B cell (primary cell): ENCODE measurements around the gene ENO2. TPM values are rescaled to one million over a fixed set of nuclear protein-coding genes. Genes with fewer than 3 reads are reported as not detected.

Experiments used
- ATAC-seq: fragments of 200-7000 bp; cut with Tn5 transposase; one replicate; pipeline ENCODE4 v1.10.0; 2021; ENCODE audit warnings: low read depth, mild to moderate bottlenecking, moderate number of reproducible peaks, moderate library complexity
- CTCF ChIA-PET: fragments of 350-600 bp; sonication (Branson Sonifier 250); formaldehyde crosslinking; loops from one replicate; lab custom pipeline; 2021; ENCODE audit warnings: antibody characterized with exemption, inconsistent platforms; lab: Charles Lee
- POLR2A ChIA-PET: fragments of 350-600 bp; sonication (Branson Sonifier 250); formaldehyde crosslinking; loops from one replicate; lab custom pipeline; 2021; ENCODE audit warnings: antibody characterized with exemption; lab: Charles Lee
- DNase-seq: peaks from one replicate; pipeline ENCODE4 v3.0.0; 2013
- H2AFZ ChIP-seq: 2 replicates; pipeline ENCODE4 v1.6.1; 2012; ENCODE audit warnings: mild to moderate bottlenecking, low read depth, low read length; ENCODE audit not compliant: insufficient read depth, poor library complexity, severe bottlenecking
- H3K27ac ChIP-seq, 2 donors: 1 replicate in 1 of 2; 2 replicates in 1 of 2; pipeline ENCODE4 v1.5.1; 2012 to 2013; ENCODE audit warnings: low read length in 2 of 2, mild to moderate bottlenecking in 2 of 2, moderate library complexity in 1 of 2
- H3K27me3 ChIP-seq, 4 experiments: fragments of 200-600 bp in 1 of 4; sonication (generic) in 1 of 4; replicated peaks in 1 of 4; 1 replicate in 2 of 4; 2 replicates in 2 of 4; pipeline versions ENCODE4 v1.6.1 to v1.7.0; 2013 to 2016; ENCODE audit warnings: low read length in 3 of 4, mild to moderate bottlenecking in 2 of 4, mixed read lengths in 1 of 4, moderate library complexity in 1 of 4; ENCODE audit not compliant: insufficient read depth in 4 of 4, control insufficient read depth in 3 of 4; ENCODE audit errors: control extremely low read depth in 1 of 4
- H3K36me3 ChIP-seq, 2 experiments: replicated peaks in 1 of 2; 1 replicate in 1 of 2; 2 replicates in 1 of 2; pipeline versions ENCODE4 v1.6.1 to v1.7.1; 2013; ENCODE audit warnings: low read length in 1 of 2; ENCODE audit not compliant: insufficient read depth in 2 of 2, control insufficient read depth in 1 of 2; ENCODE audit errors: control extremely low read depth in 1 of 2, extremely low read depth in 1 of 2
- H3K4me1 ChIP-seq, 2 donors: fragments of 200-600 bp in 1 of 2; sonication (generic) in 1 of 2; 1 replicate in 1 of 2; 2 replicates in 1 of 2; pipeline versions ENCODE4 v1.5.1 to v1.6.1; 2013 to 2017; ENCODE audit warnings: low read length in 2 of 2; ENCODE audit not compliant: control insufficient read depth in 2 of 2, insufficient read depth in 2 of 2
- H3K4me2 ChIP-seq: replicated peaks from 2 replicates; pipeline ENCODE3; 2012; ENCODE audit warnings: mild to moderate bottlenecking, low read depth, low read length; ENCODE audit not compliant: poor library complexity, severe bottlenecking
- H3K4me3 ChIP-seq, 5 experiments: fragments of 200-600 bp in 1 of 5; sonication (generic) in 1 of 5; 1 replicate in 3 of 5; 2 replicates in 2 of 5; pipeline versions ENCODE4 v1.5.1 to v1.7.0; 2011 to 2016; ENCODE audit warnings: low read length in 4 of 5, mild to moderate bottlenecking in 4 of 5, low read depth in 2 of 5, control low read depth in 1 of 5, moderate library complexity in 1 of 5; ENCODE audit not compliant: insufficient read depth in 1 of 5; ENCODE audit errors: control extremely low read depth in 1 of 5, extremely low read depth in 1 of 5
- H3K79me2 ChIP-seq: fragments of 200-600 bp; sonication (generic); one replicate; pipeline ENCODE4 v1.6.0; 2016; ENCODE audit warnings: low read length; ENCODE audit not compliant: control insufficient read depth, insufficient read depth
- H3K9ac ChIP-seq: fragments of 200-600 bp; sonication (generic); 2 replicates; pipeline ENCODE4 v1.6.1; 2017; ENCODE audit warnings: mild to moderate bottlenecking, low read length, moderate library complexity
- H3K9me3 ChIP-seq, 3 donors: one replicate each; pipeline versions ENCODE4 v1.6.1 to v1.7.1; 2013; ENCODE audit warnings: low read length in 2 of 3; ENCODE audit not compliant: control insufficient read depth in 2 of 3, insufficient read depth in 1 of 3; ENCODE audit errors: control extremely low read depth in 1 of 3
- H4K20me1 ChIP-seq: 2 replicates; pipeline ENCODE4 v1.6.0; 2012; ENCODE audit warnings: mild to moderate bottlenecking, low read length; ENCODE audit not compliant: insufficient read depth, control insufficient read depth, poor library complexity, severe bottlenecking
- H3K27ac Mint-ChIP-seq: one replicate; pipeline ENCODE4 v1.8.0; 2021; ENCODE audit warnings: mixed read lengths
- H3K27me3 Mint-ChIP-seq: one replicate; pipeline ENCODE4 v1.8.0; 2021; ENCODE audit warnings: mixed read lengths
- H3K4me1 Mint-ChIP-seq: one replicate; pipeline ENCODE4 v1.8.0; 2021; ENCODE audit warnings: mixed read lengths
- H3K4me3 Mint-ChIP-seq: one replicate; pipeline ENCODE4 v1.8.0; 2021; ENCODE audit warnings: mixed read lengths
- H3K9me3 Mint-ChIP-seq: one replicate; pipeline ENCODE4 v1.8.0; 2022; ENCODE audit warnings: mixed read lengths; ENCODE audit not compliant: insufficient read depth
- EZH2 ChIP-seq: IDR thresholded peaks from 2 replicates; pipeline ENCODE4 v1.6.1; 2012; ENCODE audit warnings: borderline replicate concordance, low read depth, mild to moderate bottlenecking, moderate library complexity, low read length; ENCODE audit not compliant: insufficient read depth, poor library complexity, severe bottlenecking
- WGBS: methylation state at CpG from one replicate; pipeline ENCODE4 v1.1.5; 2013; ENCODE audit warnings: missing lambda C conversion rate; ENCODE audit not compliant: insufficient coverage; 5-methylcytosine and 5-hydroxymethylcytosine counted together
- intact Hi-C: fragments of 100-400 bp; cut with micrococcal nuclease; formaldehyde crosslinking; loops from one replicate; pipeline ENCODE4 v1.10.0; 2022
- polyA plus RNA-seq: library from polyadenylated mRNA; depleted of rRNA; stranded (reverse); fragments of >200 nt; gene quantifications from 2 replicates; pipeline ENCODE4 v1.2.3, GENCODE V29; 2012
- total RNA-seq, 2 donors: library from RNA; stranded (reverse); fragments of 120-200 nt in 1 of 2; gene quantifications; 1 replicate in 1 of 2; 2 replicates in 1 of 2; pipeline versions ENCODE4 v1.2.3 to v1.2.4, GENCODE V29; 2013 to 2022
- TF ChIP-seq, protein P1 (sequence below): fragments of 200-600 bp; IDR thresholded peaks from one replicate; pipeline ENCODE4 v1.8.0; 2022; ENCODE audit warnings: antibody characterized with exemption, mild to moderate bottlenecking

Gene ENO2
- total and polyA plus RNA-seq, 2 donors (not counting 1 experiment from before 2014, with no cell fraction given): 42.5 to 55.3 TPM

DNA sequence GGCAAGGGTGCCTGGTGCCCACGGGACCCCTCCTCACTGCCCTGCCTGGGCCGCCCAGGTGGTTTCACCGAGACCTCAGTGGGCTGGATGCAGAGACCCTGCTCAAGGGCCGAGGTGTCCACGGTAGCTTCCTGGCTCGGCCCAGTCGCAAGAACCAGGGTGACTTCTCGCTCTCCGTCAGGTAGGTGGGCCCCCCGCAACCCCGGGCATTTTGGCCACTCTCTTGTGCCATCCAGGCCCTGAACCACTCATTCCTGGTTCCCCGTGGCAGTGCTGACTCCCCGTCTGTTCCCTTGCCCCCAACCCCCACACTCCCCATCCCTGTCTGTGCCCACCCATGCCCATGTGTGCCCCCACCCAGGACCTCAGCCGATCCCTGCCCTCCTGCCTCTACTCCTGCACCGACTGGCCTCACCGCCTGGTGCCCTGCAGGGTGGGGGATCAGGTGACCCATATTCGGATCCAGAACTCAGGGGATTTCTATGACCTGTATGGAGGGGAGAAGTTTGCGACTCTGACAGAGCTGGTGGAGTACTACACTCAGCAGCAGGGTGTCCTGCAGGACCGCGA is 37.3 kb downstream of the ENO2 start:
- Mint-ChIP-seq H3K9me3 (no peaks in the 10 kb centered on the region), H3K4me1 (peaks cover 86% of the 10 kb centered on the region), H3K27ac (peak overlapping the region; percentile 98), H3K4me3 (peak overlapping the region; percentile 98), H3K27me3 (no peaks in the 10 kb centered on the region)
- Histone ChIP-seq H3K4me3 (peak overlapping the region; percentile 88 to 98 (median 92)), H3K4me1 (peaks cover 71 to 76% of the 10 kb centered on the region in 2 donors), H3K4me2 (peak overlapping the region; percentile 92), H3K27ac (peak overlapping the region; percentile 84 to 99), H3K9me3 (no peaks in the 10 kb centered on the region), H3K27me3 (no peaks in the 10 kb centered on the region), H4K20me1 (peaks cover 56% of the 10 kb centered on the region), H2AFZ (peak overlapping the region; percentile 53), H3K79me2 (peaks cover 72% of the 10 kb centered on the region), H3K9ac (peak overlapping the region; percentile 95), H3K36me3 (peaks cover 0 to 48% of the 10 kb centered on the region in 2 experiments)
- DNase-seq: peak; percentile 35
- 0% methylated on average over 16 of the region's 20 CpGs for WGBS
- TF ChIP-seq, protein P1, sequence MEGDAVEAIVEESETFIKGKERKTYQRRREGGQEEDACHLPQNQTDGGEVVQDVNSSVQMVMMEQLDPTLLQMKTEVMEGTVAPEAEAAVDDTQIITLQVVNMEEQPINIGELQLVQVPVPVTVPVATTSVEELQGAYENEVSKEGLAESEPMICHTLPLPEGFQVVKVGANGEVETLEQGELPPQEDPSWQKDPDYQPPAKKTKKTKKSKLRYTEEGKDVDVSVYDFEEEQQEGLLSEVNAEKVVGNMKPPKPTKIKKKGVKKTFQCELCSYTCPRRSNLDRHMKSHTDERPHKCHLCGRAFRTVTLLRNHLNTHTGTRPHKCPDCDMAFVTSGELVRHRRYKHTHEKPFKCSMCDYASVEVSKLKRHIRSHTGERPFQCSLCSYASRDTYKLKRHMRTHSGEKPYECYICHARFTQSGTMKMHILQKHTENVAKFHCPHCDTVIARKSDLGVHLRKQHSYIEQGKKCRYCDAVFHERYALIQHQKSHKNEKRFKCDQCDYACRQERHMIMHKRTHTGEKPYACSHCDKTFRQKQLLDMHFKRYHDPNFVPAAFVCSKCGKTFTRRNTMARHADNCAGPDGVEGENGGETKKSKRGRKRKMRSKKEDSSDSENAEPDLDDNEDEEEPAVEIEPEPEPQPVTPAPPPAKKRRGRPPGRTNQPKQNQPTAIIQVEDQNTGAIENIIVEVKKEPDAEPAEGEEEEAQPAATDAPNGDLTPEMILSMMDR: no peak
- TF ChIP-seq EZH2: no peak
- ChIA-PET CTCF (interaction anchor here (0.6 to 16.6 kb wide), 8 partner anchors 8 to 356 kb away, joined by 3 to 944 read pairs (median 6); partner anchors contain the start of genes C12orf57, RNU7-1 and SPSB2), POLR2A (interaction anchor here (0.6 to 18.5 kb wide), 9 partner anchors 6 to 157 kb away, joined by 3 to 662 read pairs (median 5); partner anchors contain the start of genes C12orf57, LPCAT3, PTPN6 and RNU7-1)
- intact Hi-C loops: loop anchor here (1.0 kb wide), 1 partner anchor 8 kb away; no protein-coding TSS in a partner anchor
- ATAC-seq: no peak
